Measurements from ENCODE around the gene DELE1. TPM values are rescaled to one million over a fixed set of nuclear protein-coding genes. Genes with fewer than 3 reads are reported as not detected.

Gene DELE1
- total RNA-seq, 4 donors from 2014 or later = 59.6 to 80.4 (median 75.7) TPM

DNA sequence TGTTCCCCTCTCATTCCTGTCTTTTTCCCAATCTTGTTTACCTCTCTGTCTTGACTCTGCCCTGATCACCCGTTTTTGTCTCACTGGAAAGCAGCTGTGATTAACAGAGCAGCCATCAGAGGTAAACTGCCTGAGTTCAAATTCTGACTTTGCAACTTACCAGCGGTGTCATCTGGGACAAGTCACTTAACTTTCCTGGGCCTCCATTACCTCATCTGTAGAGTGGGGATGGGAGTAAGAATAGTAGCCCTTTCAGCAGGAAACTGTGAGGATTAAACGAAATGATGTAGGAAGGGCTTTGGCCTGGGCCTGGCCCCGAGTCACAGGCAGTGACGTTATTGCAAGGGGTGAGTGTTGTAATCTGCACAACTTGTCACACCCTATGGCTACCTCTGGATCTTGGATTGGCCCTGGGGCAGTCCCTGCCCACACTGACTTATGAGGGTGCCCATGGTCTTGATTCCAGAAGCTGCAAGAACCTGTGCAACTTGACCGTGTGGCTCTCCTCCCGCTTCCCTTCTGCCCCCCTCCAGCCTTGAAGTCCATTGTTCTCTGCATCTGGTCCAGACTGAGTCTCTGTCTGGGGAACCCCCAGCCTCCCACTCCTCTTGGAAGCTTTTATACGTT lies 35.0 kb downstream of the DELE1 start:
- peaks cover 0 to 7% (median 0%) of the 10 kb centered on the region in 3 donors for H3K36me3 ChIP-seq
- H3K4me3 ChIP-seq = no peak overlapping the region
- H3K27ac ChIP-seq = peak overlapping the region in 1 of 4 donors; percentile 33
- 51 to 55% methylated on average over 8 of the region's 8 CpGs for WGBS, 2 donors
- H3K27me3 ChIP-seq = no peaks in the 10 kb centered on the region
- no peaks in the 10 kb centered on the region for H3K9me3 ChIP-seq
- H3K4me1 ChIP-seq = peaks cover 0 to 39% (median 3%) of the 10 kb centered on the region in 4 donors
- DNase-seq (ENCODE audit: low spot score in 2 of 2) = no peak
- TF ChIP-seq, protein P1, sequence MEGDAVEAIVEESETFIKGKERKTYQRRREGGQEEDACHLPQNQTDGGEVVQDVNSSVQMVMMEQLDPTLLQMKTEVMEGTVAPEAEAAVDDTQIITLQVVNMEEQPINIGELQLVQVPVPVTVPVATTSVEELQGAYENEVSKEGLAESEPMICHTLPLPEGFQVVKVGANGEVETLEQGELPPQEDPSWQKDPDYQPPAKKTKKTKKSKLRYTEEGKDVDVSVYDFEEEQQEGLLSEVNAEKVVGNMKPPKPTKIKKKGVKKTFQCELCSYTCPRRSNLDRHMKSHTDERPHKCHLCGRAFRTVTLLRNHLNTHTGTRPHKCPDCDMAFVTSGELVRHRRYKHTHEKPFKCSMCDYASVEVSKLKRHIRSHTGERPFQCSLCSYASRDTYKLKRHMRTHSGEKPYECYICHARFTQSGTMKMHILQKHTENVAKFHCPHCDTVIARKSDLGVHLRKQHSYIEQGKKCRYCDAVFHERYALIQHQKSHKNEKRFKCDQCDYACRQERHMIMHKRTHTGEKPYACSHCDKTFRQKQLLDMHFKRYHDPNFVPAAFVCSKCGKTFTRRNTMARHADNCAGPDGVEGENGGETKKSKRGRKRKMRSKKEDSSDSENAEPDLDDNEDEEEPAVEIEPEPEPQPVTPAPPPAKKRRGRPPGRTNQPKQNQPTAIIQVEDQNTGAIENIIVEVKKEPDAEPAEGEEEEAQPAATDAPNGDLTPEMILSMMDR (IDR thresholded peaks at IDR 0.05) = no peak
- TF ChIP-seq POLR2A (IDR thresholded peaks at IDR 0.05) (no peak), EP300 (IDR thresholded peaks at IDR 0.05) (no peak)

DNA sequence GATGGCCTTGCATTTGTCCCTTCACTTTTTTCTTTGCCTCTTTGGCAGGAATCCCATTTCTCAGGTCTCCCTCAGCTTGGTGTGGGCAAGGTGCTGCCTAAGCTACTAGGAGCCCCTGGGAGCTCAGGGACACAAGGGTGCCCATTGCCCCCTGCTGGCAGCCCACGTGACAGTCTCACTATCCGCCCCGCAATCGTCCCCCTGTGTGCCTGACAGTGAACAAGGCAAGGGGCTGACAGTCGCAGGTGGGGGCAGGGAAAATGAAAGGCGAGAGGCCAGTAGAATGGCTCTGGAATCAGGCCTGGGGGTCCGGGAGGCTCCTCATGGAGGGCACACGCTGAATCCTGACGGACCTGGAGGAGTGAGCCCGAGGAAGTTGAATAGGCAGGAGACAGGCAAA lies 36.3 kb downstream of the DELE1 start:
- Histone ChIP-seq H3K27me3 (no peaks in the 10 kb centered on the region), H3K4me3 (no peak overlapping the region), H3K4me1 (peaks cover 0 to 34% (median 3%) of the 10 kb centered on the region in 4 donors), H3K36me3 (peaks cover 0 to 3% (median 0%) of the 10 kb centered on the region in 3 donors), H3K9me3 (no peaks in the 10 kb centered on the region), H3K27ac (no peak overlapping the region)
- TF ChIP-seq EP300 (IDR thresholded peaks at IDR 0.05) (no peak), POLR2A (IDR thresholded peaks at IDR 0.05) (no peak)
- TF ChIP-seq, protein P1 (IDR thresholded peaks at IDR 0.05) = no peak
- DNase-seq (ENCODE audit: low spot score in 2 of 2) = no peak
- WGBS, 2 donors = 52 to 59% methylated on average over 10 of the region's 10 CpGs

DNA sequence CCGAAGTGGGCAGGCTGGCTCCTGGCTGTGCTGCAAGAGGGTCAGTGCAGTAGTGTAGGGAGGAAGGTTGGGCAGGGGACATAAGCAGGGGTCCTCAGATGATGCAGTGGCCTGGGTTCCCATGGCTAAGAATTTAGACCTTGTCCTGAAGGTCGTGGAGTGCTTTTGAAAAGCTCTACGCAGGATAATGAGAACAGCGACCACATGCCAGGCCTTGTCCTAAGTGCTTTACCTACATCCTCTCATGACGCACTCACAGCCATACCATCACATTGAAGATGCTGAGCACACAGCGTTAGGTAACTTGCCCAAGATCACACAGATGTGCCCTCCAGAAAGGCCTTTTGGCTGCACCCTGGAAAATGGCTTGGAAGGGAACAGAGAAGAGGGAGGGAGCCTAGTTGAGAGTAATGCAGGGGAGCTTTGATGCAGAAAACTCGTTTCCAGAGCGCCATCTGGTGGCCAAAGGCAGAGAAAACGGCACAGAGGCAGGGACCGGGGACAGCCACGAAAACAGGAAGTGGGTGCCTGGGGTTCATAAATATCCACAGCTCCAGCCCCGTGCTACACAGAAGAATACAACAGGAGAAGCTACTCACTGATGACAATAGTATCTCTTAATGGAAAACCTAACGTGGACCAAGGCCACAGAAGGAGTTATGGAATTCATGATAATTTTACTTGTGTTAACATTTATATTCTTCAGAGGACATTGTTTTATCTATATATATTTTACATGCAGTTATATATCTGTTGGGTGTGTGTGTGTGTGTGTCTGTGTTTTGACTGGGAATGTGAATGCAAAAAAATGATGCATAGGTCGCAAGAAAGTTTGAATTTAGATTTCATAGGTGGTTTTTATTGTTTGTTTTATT lies 37.0 kb downstream of the DELE1 start:
- DNase-seq (ENCODE audit: low spot score in 2 of 2) = peak; percentile 75 to 88

DNA sequence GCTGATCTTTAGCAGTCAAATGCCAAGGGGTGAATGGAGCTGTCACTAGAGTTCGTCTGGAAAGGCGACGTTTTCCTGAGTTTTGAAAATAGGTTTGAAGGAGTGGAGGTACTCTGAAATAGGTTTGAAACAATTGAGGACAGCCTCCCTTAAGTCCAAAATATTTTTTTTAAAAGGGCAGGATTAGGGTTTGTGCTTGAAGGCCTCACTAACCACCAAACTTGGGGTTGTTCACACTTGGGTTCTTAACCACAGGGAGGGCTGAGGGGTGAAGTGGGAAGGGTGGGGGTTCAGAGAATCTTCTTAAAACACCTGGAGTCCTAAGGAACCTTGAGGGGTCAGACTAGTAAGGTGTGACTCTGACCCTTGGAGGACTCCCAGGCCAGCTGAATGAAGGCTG lies 37.8 kb downstream of the DELE1 start:
- WGBS, 2 donors = 81 to 88% methylated on average over 3 of the region's 3 CpGs
- peaks cover 0 to 34% (median 3%) of the 10 kb centered on the region in 4 donors for H3K4me1 ChIP-seq
- no peaks in the 10 kb centered on the region for H3K27me3 ChIP-seq
- DNase-seq (ENCODE audit: low spot score in 2 of 2) = no peak
- TF ChIP-seq POLR2A (IDR thresholded peaks at IDR 0.05) = no peak
- no peak for TF ChIP-seq EP300 (IDR thresholded peaks at IDR 0.05)
- H3K9me3 ChIP-seq = no peaks in the 10 kb centered on the region
- H3K4me3 ChIP-seq = no peak overlapping the region
- peak overlapping the region in 1 of 4 donors; percentile 60 for H3K27ac ChIP-seq
- H3K36me3 ChIP-seq = no peaks in the 10 kb centered on the region

More for the DNA sequence above, 37.0 kb downstream of the DELE1 start:
- whole genome bisulfite sequencing, 2 donors = 29 to 30% methylated on average over 14 of the region's 14 CpGs
- Histone ChIP-seq H3K27ac (peak overlapping the region in 2 of 4 donors; percentile 46 to 60), H3K4me1 (peaks cover 0 to 34% (median 3%) of the 10 kb centered on the region in 4 donors), H3K27me3 (no peaks in the 10 kb centered on the region), H3K9me3 (no peaks in the 10 kb centered on the region), H3K36me3 (no peaks in the 10 kb centered on the region), H3K4me3 (no peak overlapping the region)
- TF ChIP-seq POLR2A (IDR thresholded peaks at IDR 0.05) = no peak
- TF ChIP-seq, protein P1 (IDR thresholded peaks at IDR 0.05) = peak; percentile 81 to 92 (median 87)
- peak in 1 of 2 donors; percentile 31 for TF ChIP-seq EP300 (IDR thresholded peaks at IDR 0.05)

DNA sequence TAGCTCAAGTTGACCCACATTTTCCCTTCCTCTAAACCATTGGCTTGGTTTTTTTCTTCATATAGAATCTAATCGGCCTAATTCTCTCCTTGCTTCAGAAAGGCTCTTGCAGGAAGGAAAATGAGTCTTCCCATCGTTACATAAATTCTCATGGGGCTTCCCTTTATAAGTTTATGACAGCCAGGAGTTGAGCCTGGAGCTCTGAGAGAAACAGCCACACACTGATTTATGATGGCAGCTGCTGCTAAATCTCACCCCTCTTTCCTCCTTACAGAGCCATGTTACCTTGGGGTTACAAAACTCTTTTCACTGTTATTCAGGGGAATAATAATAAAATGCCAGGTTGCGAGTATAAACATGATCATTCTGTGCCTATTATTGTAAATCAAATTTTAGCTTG lies 40.0 kb downstream of the DELE1 start:
- Histone ChIP-seq H3K9me3 (no peaks in the 10 kb centered on the region), H3K27ac (no peak overlapping the region), H3K27me3 (no peaks in the 10 kb centered on the region), H3K4me1 (peaks cover 0 to 22% (median 3%) of the 10 kb centered on the region in 4 donors), H3K4me3 (no peak overlapping the region), H3K36me3 (no peaks in the 10 kb centered on the region)
- 40 to 42% methylated on average over 3 of the region's 3 CpGs for WGBS, 2 donors
- TF ChIP-seq EP300 (IDR thresholded peaks at IDR 0.05) = no peak
- TF ChIP-seq POLR2A (IDR thresholded peaks at IDR 0.05) = no peak
- TF ChIP-seq, protein P1 (IDR thresholded peaks at IDR 0.05) = no peak
- DNase-seq (ENCODE audit: low spot score in 2 of 2) = no peak
